Measurements from ENCODE around the gene COMT. TPM values are rescaled to one million over a fixed set of nuclear protein-coding genes. Genes with fewer than 3 reads are reported as not detected.

The COMT gene
- total RNA-seq, 1 donor from 2014 or later = 221 TPM

DNA sequence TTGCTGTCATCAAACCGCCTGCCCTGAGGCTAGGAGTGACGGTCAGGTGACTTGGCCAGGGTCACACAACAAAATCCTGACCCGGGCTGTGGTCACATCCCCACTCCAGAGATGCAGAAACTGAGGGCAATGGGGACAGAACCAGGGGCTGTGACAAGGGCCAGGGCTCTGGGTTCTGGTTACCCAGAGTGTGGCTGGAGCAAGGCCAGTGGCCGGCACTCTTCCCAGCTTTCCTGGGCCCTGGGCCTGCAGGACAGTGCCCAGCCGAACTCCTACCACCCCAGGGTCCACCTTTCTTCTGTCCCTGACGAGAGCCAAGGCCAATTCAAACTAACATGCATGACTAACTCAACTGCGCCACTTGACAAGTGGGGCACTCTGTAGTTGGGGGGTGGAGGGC is 39.2 kb downstream of the COMT start:
- no peak for FAIRE-seq
- no peaks in the 10 kb centered on the region for H3K27me3 ChIP-seq (ENCODE audit: control insufficient read depth, insufficient read depth, low read length)
- H3K36me3 ChIP-seq (ENCODE audit: control insufficient read depth, insufficient read depth, low read length) = peaks cover 2% of the 10 kb centered on the region
- TF ChIP-seq, protein P1, sequence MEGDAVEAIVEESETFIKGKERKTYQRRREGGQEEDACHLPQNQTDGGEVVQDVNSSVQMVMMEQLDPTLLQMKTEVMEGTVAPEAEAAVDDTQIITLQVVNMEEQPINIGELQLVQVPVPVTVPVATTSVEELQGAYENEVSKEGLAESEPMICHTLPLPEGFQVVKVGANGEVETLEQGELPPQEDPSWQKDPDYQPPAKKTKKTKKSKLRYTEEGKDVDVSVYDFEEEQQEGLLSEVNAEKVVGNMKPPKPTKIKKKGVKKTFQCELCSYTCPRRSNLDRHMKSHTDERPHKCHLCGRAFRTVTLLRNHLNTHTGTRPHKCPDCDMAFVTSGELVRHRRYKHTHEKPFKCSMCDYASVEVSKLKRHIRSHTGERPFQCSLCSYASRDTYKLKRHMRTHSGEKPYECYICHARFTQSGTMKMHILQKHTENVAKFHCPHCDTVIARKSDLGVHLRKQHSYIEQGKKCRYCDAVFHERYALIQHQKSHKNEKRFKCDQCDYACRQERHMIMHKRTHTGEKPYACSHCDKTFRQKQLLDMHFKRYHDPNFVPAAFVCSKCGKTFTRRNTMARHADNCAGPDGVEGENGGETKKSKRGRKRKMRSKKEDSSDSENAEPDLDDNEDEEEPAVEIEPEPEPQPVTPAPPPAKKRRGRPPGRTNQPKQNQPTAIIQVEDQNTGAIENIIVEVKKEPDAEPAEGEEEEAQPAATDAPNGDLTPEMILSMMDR (IDR thresholded peaks at IDR 0.05; ENCODE audit: insufficient read depth, low read length, severe bottlenecking) = no peak
- H3K4me3 ChIP-seq (ENCODE audit: low read depth, low read length) = no peak overlapping the region
- no peak for DNase-seq (ENCODE audit: low read depth)

DNA sequence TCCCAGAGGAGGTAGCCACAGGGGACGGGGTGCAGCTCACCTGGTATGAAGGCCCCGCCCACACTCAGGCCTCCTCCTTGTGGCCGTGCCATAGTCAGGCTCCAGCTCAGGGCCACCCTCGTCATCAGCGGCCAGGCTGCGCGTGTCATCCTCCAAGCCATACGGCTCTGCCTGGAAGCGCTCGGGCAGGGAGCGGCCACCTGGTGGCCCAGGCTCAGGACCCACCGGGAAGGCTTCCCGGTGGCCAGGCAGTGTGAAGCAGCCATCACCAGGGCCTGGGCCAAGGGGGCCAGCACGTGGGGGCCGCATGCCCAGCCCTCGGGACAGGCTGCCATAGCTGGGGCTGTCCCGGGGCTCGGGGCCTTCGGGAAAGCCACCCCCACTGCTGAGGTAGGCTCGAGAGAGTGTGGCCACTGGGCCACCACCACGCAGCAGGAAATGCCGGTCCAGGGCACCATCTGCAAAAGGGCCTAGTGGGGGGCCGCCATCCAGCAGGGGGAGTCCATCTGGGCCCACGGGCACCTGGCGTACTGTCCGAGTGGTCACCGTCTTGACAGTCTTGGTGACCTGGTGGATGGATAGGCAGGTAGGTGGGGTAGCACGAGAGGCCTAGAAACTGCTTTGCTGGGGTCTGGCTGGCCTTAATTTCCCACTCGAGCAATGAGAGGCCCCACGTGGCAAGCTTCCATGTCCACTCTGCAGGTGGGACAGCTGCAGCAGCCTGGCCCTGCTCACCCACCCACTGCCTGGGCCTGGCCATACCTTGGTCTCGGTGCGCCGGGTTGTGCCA is 39.8 kb downstream of the COMT start:
- Histone ChIP-seq H3K36me3 (ENCODE audit: control insufficient read depth, insufficient read depth, low read length) (peaks cover 2% of the 10 kb centered on the region), H3K4me3 (ENCODE audit: low read depth, low read length) (no peak overlapping the region), H3K27me3 (ENCODE audit: control insufficient read depth, insufficient read depth, low read length) (no peaks in the 10 kb centered on the region)
- DNase-seq (ENCODE audit: low read depth) (no peak), FAIRE-seq (no peak)
- TF ChIP-seq, protein P1 (IDR thresholded peaks at IDR 0.05; ENCODE audit: insufficient read depth, low read length, severe bottlenecking) = no peak

DNA sequence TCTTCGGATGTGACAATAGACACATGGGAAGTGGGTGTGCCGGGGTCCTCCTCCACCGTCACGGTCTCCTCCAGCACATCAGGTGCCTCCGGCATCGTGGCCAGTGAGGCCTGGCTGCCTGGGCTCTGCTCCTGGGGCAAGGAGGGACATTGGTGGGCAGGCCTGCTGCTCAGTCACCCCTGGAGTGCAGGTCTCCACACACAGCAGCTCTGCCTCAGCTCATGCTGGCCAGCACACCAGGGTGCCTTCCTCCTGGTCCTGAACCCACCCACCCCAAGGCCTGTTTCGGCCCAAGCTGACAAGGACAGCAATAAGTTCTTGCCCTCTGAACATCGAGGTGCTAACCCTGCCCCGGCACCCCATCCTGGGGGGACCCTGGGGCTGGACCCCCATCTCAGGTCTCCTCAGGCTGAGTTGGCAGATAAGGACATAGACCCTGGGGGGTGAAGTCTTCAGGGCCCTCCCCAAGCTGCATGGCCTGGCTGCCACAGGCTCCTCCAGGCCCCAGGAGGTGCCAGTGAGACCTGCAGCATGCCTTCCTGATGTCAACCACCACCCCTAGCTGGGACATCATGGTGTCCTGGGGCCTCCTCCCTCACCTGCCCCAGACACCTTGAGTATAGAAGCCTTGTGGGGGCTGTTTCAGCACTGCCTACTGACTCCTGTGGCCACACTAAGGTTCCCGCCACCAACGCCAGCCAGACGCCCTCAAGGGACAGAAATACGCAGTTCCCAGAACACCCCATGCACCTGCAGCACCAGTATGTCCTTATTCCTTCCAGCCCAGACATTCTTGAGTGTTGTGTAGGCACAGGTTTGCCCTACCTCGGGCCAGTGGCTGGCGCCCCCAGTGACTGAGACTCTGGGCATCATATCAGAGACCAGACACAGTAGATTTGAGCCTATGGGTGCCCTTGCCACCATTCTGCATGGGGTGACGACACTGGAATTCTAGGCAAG is 40.7 kb downstream of the COMT start:
- no peak for DNase-seq (ENCODE audit: low read depth)
- H3K36me3 ChIP-seq (ENCODE audit: control insufficient read depth, insufficient read depth, low read length) = peaks cover 2% of the 10 kb centered on the region
- H3K4me3 ChIP-seq (ENCODE audit: low read depth, low read length) = no peak overlapping the region
- H3K27me3 ChIP-seq (ENCODE audit: control insufficient read depth, insufficient read depth, low read length) = no peaks in the 10 kb centered on the region
- TF ChIP-seq, protein P1 (IDR thresholded peaks at IDR 0.05; ENCODE audit: insufficient read depth, low read length, severe bottlenecking) = no peak
- no peak for FAIRE-seq

DNA sequence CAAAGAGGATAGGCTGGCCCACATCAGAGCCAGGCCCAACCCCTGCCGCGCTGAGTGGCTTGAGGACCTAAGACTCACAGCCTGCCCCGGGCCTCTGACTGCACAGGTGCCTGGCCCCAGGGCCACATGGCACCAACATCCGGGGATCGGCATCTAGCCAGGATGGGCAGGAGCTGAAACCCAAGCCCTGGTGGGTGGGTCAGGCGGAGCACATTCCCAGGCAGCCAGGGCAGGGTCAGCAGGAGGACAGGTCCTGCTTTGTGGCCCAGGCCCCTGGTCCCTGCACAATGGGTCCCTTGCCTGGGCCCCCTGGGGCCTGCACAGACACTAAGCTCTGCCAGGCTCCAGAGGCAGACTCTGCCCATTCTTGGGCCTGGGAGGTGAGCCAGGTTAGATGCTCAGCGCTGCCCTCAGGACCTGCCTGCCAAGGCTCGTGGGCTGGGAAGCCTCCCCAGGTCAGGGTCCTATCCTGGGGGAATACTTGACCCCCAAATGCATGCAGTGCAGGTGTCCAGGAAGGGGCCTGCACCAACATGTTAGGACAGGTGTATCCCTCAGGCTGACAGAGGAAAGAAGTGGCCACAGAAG is 41.5 kb downstream of the COMT start:
- no peak for DNase-seq (ENCODE audit: low read depth)
- Histone ChIP-seq H3K36me3 (ENCODE audit: control insufficient read depth, insufficient read depth, low read length) (peaks cover 2% of the 10 kb centered on the region), H3K4me3 (ENCODE audit: low read depth, low read length) (no peak overlapping the region), H3K27me3 (ENCODE audit: control insufficient read depth, insufficient read depth, low read length) (no peaks in the 10 kb centered on the region)
- FAIRE-seq = peak; percentile 80
- TF ChIP-seq, protein P1 (IDR thresholded peaks at IDR 0.05; ENCODE audit: insufficient read depth, low read length, severe bottlenecking) = no peak

DNA sequence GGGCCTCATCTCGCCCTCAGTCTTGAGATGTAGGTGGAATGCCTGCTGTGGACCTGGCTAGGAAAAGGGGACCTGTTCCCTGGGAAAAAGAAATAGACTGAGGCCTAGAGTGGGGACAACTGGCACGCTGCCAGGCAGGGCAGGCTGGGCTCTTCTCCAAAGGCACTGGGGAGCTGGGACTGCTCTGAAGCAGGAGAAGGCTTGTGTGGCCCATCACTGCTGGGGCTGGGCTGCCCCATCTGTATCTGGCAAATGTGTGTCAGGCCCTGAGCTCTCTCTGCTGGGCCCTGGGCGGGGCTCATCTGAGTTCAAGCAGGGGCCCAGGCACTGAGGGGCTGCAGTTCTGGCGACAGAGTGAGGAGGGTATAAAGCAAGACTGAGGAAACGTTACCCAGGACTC is 42.2 kb downstream of the COMT start:
- H3K27me3 ChIP-seq (ENCODE audit: control insufficient read depth, insufficient read depth, low read length) = no peaks in the 10 kb centered on the region
- TF ChIP-seq, protein P1 (IDR thresholded peaks at IDR 0.05; ENCODE audit: insufficient read depth, low read length, severe bottlenecking) = no peak
- FAIRE-seq (no peak), DNase-seq (ENCODE audit: low read depth) (no peak)
- H3K4me3 ChIP-seq (ENCODE audit: low read depth, low read length) = no peak overlapping the region
- no peaks in the 10 kb centered on the region for H3K36me3 ChIP-seq (ENCODE audit: control insufficient read depth, insufficient read depth, low read length)
